ENCODE results near the gene SLC9B1. TPM values are rescaled to one million over a fixed set of nuclear protein-coding genes. Genes with fewer than 3 reads are reported as not detected.

Gene SLC9B1
- total RNA-seq, 3 donors from 2014 or later, result 0.44 to 1.6 (median 1.3) TPM

- Histone ChIP-seq H3K4me3 (no peak overlapping the region), H3K9me3 (no peaks in the 10 kb centered on the region), H3K36me3 (no peaks in the 10 kb centered on the region), H3K27ac (no peak overlapping the region), H3K27me3 (no peaks in the 10 kb centered on the region), H3K4me1 (no peaks in the 10 kb centered on the region)
- no peak for TF ChIP-seq POLR2A (IDR thresholded peaks at IDR 0.05)
- TF ChIP-seq CTCF (IDR thresholded peaks at IDR 0.05), result no peak
- TF ChIP-seq POLR2AphosphoS5 (IDR thresholded peaks at IDR 0.05), result no peak
- DNase-seq (ENCODE audit: low spot score in 2 of 2), result no peak
- intact Hi-C loops (cut with DNase I; ENCODE audit: low total_unique reads), result no loop called here
Measured at GRCh38 chr4:103021120-103021519, 1.6 kb upstream of the SLC9B1 start.

- peak in 1 of 2 donors; percentile 46 for DNase-seq (ENCODE audit: low spot score in 2 of 2)
- TF ChIP-seq POLR2A (IDR thresholded peaks at IDR 0.05) (no peak), POLR2AphosphoS5 (IDR thresholded peaks at IDR 0.05) (no peak), CTCF (IDR thresholded peaks at IDR 0.05) (no peak)
- H3K4me3 ChIP-seq, result peak overlapping the region; percentile 48 to 62 (median 52)
- H3K27ac ChIP-seq, result peak overlapping the region; percentile 94 to 96
- no peaks in the 10 kb centered on the region for H3K27me3 ChIP-seq
- no peaks in the 10 kb centered on the region for H3K9me3 ChIP-seq
- no peaks in the 10 kb centered on the region for H3K4me1 ChIP-seq
- no peaks in the 10 kb centered on the region for H3K36me3 ChIP-seq
- intact Hi-C loops (cut with DNase I; ENCODE audit: low total_unique reads), result no loop called here
Measured at GRCh38 chr4:103018391-103019307, 856 bp downstream of the SLC9B1 start.

GRCh38 chr4:103012551-103012950 is 7.0 kb downstream of the SLC9B1 start:
- no peak for DNase-seq (ENCODE audit: low spot score in 2 of 2)
- TF ChIP-seq CTCF (IDR thresholded peaks at IDR 0.05) (no peak), POLR2AphosphoS5 (IDR thresholded peaks at IDR 0.05) (no peak), POLR2A (IDR thresholded peaks at IDR 0.05) (no peak)
- no peaks in the 10 kb centered on the region for H3K36me3 ChIP-seq
- H3K27ac ChIP-seq, result peak overlapping the region; percentile 66 to 88
- H3K4me1 ChIP-seq, result peaks cover 0 to 4% of the 10 kb centered on the region in 2 donors
- no peak overlapping the region for H3K4me3 ChIP-seq
- no peaks in the 10 kb centered on the region for H3K27me3 ChIP-seq
- intact Hi-C loops (cut with DNase I; ENCODE audit: low total_unique reads), result loop anchor here (5.0 kb wide), 1 partner anchor 255 kb away; no protein-coding TSS in a partner anchor
- no peaks in the 10 kb centered on the region for H3K9me3 ChIP-seq

- intact Hi-C loops (cut with DNase I; ENCODE audit: low total_unique reads), result loop anchor here (5.0 kb wide), 1 partner anchor 255 kb away; no protein-coding TSS in a partner anchor
- no peak for DNase-seq (ENCODE audit: low spot score in 2 of 2)
- no peak for TF ChIP-seq POLR2AphosphoS5 (IDR thresholded peaks at IDR 0.05)
- no peak for TF ChIP-seq POLR2A (IDR thresholded peaks at IDR 0.05)
- TF ChIP-seq CTCF (IDR thresholded peaks at IDR 0.05), result no peak
- H3K27me3 ChIP-seq, result no peaks in the 10 kb centered on the region
- H3K4me1 ChIP-seq, result peaks cover 0 to 4% of the 10 kb centered on the region in 2 donors
- no peaks in the 10 kb centered on the region for H3K36me3 ChIP-seq
- H3K27ac ChIP-seq, result peak overlapping the region; percentile 66 to 88
- no peak overlapping the region for H3K4me3 ChIP-seq
- H3K9me3 ChIP-seq, result no peaks in the 10 kb centered on the region
Measured at GRCh38 chr4:103012060-103012459, 7.4 kb downstream of the SLC9B1 start.
